ENCODE measurements around the gene SLC6A7.

DNA sequence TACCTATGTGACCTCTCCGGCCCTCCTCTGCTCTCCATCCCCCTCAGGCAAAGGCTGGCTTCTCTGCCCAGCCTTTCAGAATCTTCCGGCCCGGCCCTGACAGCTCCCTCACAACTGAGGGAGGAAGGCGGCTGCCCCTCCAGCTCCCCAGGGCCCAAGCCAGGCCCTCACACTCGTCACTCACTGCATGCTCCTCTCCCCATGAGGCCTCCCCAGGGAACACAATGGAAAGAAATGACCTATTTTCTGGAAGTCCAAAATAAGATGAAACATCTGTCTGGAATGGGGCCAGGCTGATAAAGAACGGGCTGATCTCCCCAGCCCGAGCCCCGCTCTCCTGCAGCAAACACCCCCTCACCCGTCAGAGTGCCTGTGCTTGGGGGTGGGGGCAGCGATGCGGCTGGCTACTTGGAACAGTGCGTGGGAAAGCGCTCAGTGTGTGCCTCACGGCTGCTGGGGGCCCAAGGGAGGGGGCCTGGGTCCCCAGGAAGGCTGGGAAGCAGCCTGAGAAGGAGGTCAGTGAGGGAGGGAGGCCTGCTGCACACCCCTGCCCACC lies 45.5 kb upstream of the SLC6A7 start:
- TF ChIP-seq, protein P1, sequence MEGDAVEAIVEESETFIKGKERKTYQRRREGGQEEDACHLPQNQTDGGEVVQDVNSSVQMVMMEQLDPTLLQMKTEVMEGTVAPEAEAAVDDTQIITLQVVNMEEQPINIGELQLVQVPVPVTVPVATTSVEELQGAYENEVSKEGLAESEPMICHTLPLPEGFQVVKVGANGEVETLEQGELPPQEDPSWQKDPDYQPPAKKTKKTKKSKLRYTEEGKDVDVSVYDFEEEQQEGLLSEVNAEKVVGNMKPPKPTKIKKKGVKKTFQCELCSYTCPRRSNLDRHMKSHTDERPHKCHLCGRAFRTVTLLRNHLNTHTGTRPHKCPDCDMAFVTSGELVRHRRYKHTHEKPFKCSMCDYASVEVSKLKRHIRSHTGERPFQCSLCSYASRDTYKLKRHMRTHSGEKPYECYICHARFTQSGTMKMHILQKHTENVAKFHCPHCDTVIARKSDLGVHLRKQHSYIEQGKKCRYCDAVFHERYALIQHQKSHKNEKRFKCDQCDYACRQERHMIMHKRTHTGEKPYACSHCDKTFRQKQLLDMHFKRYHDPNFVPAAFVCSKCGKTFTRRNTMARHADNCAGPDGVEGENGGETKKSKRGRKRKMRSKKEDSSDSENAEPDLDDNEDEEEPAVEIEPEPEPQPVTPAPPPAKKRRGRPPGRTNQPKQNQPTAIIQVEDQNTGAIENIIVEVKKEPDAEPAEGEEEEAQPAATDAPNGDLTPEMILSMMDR (IDR thresholded peaks at IDR 0.05; ENCODE audit: low read depth, low read length, poor library complexity, severe bottlenecking) = no peak
- no peak for TF ChIP-seq EZH2phosphoT487 (IDR thresholded peaks at IDR 0.05; ENCODE audit: borderline replicate concordance, low read length)

All from DOHH2 (cell line).